Hematopoietic multipotent progenitor cell treated with erythropoietin and hydrocortisone succinate and interleukin-3 and kit ligand, for 8 days (in vitro differentiated cells): ENCODE measurements around the gene ARL2.
A peak's percentile ranks its signal among the peaks of the same experiment; 100 is the strongest.
"Not testable (repeated sequence)": the region's sequence is repeated elsewhere in the genome, so short reads cannot be mapped to it uniquely, and the experiment has no call there.

ENCODE experiments used
- DNase-seq: peaks from one replicate; pipeline ENCODE4 v3.0.0-alpha.2; 2015

Gene ARL2

GRCh38 chr11:65013888-65014725 lies at the start of gene ARL2:
Gene ARL2, plus strand, starts transcription at chr11:65014160. Its CDS starts 48 bp downstream, at chr11:65014208.
- peak; percentile 90 for DNase-seq

- no peak for DNase-seq
Observed at GRCh38 chr11:64967375-64967774, 46.6 kb upstream of the ARL2 start.

GRCh38 chr11:64969209-64969608 lies 44.8 kb upstream of the ARL2 start:
- no peak for DNase-seq

- DNase-seq: no peak
Observed at GRCh38 chr11:64970731-64971151, 43.2 kb upstream of the ARL2 start.

- peak; percentile 83 for DNase-seq
Observed at GRCh38 chr11:64971421-64972233, 42.3 kb upstream of the ARL2 start, which contains the start of gene MAJIN. Gene MAJIN, minus strand, starts transcription at chr11:64972108. Its CDS starts 12,703 bp downstream, at chr11:64959405.

GRCh38 chr11:64974124-64974523 lies 39.8 kb upstream of the ARL2 start:
- no peak for DNase-seq

- no peak for DNase-seq
Observed at GRCh38 chr11:64976651-64977050, 37.3 kb upstream of the ARL2 start.

- not testable (repeated sequence) for DNase-seq
Observed at GRCh38 chr11:64983339-64983738, 30.6 kb upstream of the ARL2 start.

GRCh38 chr11:64987998-64988854 lies 25.7 kb upstream of the ARL2 start:
- DNase-seq: no peak

- no peak for DNase-seq
Observed at GRCh38 chr11:64989416-64989815, 24.5 kb upstream of the ARL2 start.

- no peak for DNase-seq
Observed at GRCh38 chr11:64990222-64990923, 23.6 kb upstream of the ARL2 start.

GRCh38 chr11:64994318-64994717 lies 19.6 kb upstream of the ARL2 start:
- no peak for DNase-seq

GRCh38 chr11:64996327-64996709 lies 17.6 kb upstream of the ARL2 start:
- DNase-seq: no peak

GRCh38 chr11:64996710-64997380 lies 17.1 kb upstream of the ARL2 start, which contains the start of gene BATF2:
Gene BATF2, minus strand, starts transcription at chr11:64996971. Its CDS starts 57 bp downstream, at chr11:64996914.
- DNase-seq: peak; percentile 71

- DNase-seq: peak; percentile 40
Observed at GRCh38 chr11:64998141-64998540, 15.8 kb upstream of the ARL2 start.

- no peak for DNase-seq
Observed at GRCh38 chr11:64998690-64999431, 15.1 kb upstream of the ARL2 start.

- no peak for DNase-seq
Observed at GRCh38 chr11:64999478-64999877, 14.5 kb upstream of the ARL2 start.

- DNase-seq: no peak
Observed at GRCh38 chr11:65002706-65003105, 11.3 kb upstream of the ARL2 start.

GRCh38 chr11:65003282-65003681 lies 10.7 kb upstream of the ARL2 start:
- no peak for DNase-seq

GRCh38 chr11:65003968-65004367 lies 10.0 kb upstream of the ARL2 start:
- DNase-seq: not testable (repeated sequence)

- DNase-seq: no peak
Observed at GRCh38 chr11:65008016-65008415, 5.9 kb upstream of the ARL2 start.
